ENCODE results near the gene CENPP. TPM values are rescaled to one million over a fixed set of nuclear protein-coding genes. Genes with fewer than 3 reads are reported as not detected.

The CENPP gene
- total RNA-seq, 1 donor from 2014 or later: 5.4 TPM

DNA sequence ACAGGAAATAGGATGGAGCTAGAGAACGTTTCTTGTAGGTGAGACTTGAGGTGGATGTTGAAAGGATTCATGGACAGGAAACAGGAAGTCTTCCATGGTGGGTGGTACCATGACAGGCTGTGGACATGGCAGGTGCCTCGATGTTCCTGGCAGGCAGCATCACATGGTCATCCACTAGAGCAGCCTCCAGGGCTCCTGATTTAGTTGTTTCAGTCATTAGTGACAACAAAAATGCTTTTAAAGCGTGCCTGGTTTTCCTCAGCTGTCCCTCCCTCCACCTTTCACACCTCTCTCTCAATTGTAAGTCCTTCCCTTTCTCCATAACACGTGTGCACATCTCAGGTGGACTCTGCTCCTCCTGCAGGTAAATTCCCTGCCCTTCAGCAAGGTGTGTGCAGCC lies 181.7 kb downstream of the CENPP start:
- no peaks in the 10 kb centered on the region for H3K27me3 ChIP-seq (ENCODE audit: low read depth)
- TF ChIP-seq CTCF (IDR thresholded peaks at IDR 0.05; ENCODE audit: borderline replicate concordance): no peak
- intact Hi-C loops (cut with micrococcal nuclease): no loop called here
- no peak for DNase-seq
- peak overlapping the region; percentile 73 for H3K27ac ChIP-seq (replicated peaks)
- H3K4me1 ChIP-seq: peaks cover 55% of the 10 kb centered on the region
- no peaks in the 10 kb centered on the region for H3K36me3 ChIP-seq
- H3K9me3 ChIP-seq (replicated peaks): no peaks in the 10 kb centered on the region
- H3K4me3 ChIP-seq: no peak overlapping the region

GRCh38 chr9:92508018-92508820 lies 182.5 kb downstream of the CENPP start:
- peak; percentile 20 for TF ChIP-seq CTCF (IDR thresholded peaks at IDR 0.05; ENCODE audit: borderline replicate concordance)
- peaks cover 62% of the 10 kb centered on the region for H3K4me1 ChIP-seq
- no peaks in the 10 kb centered on the region for H3K36me3 ChIP-seq
- H3K9me3 ChIP-seq (replicated peaks): no peaks in the 10 kb centered on the region
- peak overlapping the region; percentile 17 for H3K4me3 ChIP-seq
- no peaks in the 10 kb centered on the region for H3K27me3 ChIP-seq (ENCODE audit: low read depth)
- H3K27ac ChIP-seq (replicated peaks): peak overlapping the region; percentile 73
- peak; percentile 22 for DNase-seq
- intact Hi-C loops (cut with micrococcal nuclease): no loop called here

GRCh38 chr9:92509050-92509449 lies 183.3 kb downstream of the CENPP start:
- Histone ChIP-seq H3K27me3 (ENCODE audit: low read depth) (no peaks in the 10 kb centered on the region), H3K9me3 (replicated peaks) (no peaks in the 10 kb centered on the region), H3K27ac (replicated peaks) (no peak overlapping the region), H3K36me3 (no peaks in the 10 kb centered on the region), H3K4me1 (peaks cover 61% of the 10 kb centered on the region), H3K4me3 (no peak overlapping the region)
- intact Hi-C loops (cut with micrococcal nuclease): no loop called here
- no peak for TF ChIP-seq CTCF (IDR thresholded peaks at IDR 0.05; ENCODE audit: borderline replicate concordance)
- DNase-seq: no peak

DNA sequence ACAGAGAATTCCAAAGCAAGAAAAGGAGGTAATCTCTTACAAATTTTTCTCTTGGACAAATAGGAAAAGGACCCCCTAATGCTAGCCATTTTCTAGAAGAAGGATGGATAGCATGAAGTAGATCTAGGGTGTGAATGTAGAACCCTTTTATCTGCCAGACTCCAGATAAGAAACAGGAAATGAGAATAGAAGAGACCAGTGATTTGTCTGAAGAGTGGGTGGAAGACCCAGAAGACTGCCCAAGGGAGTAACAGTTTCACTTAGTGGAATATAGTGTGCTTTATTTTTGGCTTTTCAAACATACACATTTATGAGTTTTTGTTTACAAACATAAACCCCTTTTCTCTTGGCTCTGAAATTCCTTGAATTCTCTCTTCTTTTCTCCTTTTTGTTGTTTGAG lies 185.0 kb downstream of the CENPP start:
- Histone ChIP-seq H3K4me3 (no peak overlapping the region), H3K27ac (replicated peaks) (no peak overlapping the region), H3K36me3 (no peaks in the 10 kb centered on the region), H3K4me1 (peaks cover 45% of the 10 kb centered on the region), H3K9me3 (replicated peaks) (no peaks in the 10 kb centered on the region), H3K27me3 (ENCODE audit: low read depth) (no peaks in the 10 kb centered on the region)
- DNase-seq: no peak
- intact Hi-C loops (cut with micrococcal nuclease): no loop called here
- no peak for TF ChIP-seq CTCF (IDR thresholded peaks at IDR 0.05; ENCODE audit: borderline replicate concordance)

GRCh38 chr9:92512622-92513021 lies 186.9 kb downstream of the CENPP start:
- TF ChIP-seq CTCF (IDR thresholded peaks at IDR 0.05; ENCODE audit: borderline replicate concordance): no peak
- no peaks in the 10 kb centered on the region for H3K36me3 ChIP-seq
- H3K27ac ChIP-seq (replicated peaks): no peak overlapping the region
- H3K27me3 ChIP-seq (ENCODE audit: low read depth): no peaks in the 10 kb centered on the region
- DNase-seq: no peak
- no peak overlapping the region for H3K4me3 ChIP-seq
- peaks cover 27% of the 10 kb centered on the region for H3K4me1 ChIP-seq
- H3K9me3 ChIP-seq (replicated peaks): no peaks in the 10 kb centered on the region
- intact Hi-C loops (cut with micrococcal nuclease): no loop called here

Data from left ventricle myocardium inferior (tissue), 1 donor.